GM18909 (cell line): ENCODE measurements around the gene MAP2K5.

Source experiments
- ATAC-seq: cut with Tn5 transposase; IDR thresholded peaks from one replicate; pipeline ENCODE4 v1.9.1; 2021; ENCODE audit warnings: mild to moderate bottlenecking; ENCODE audit not compliant: unreplicated experiment, poor library complexity

The MAP2K5 gene

GRCh38 chr15:67829647-67830504 lies 287.4 kb downstream of the MAP2K5 start:
- ATAC-seq: no peak

- ATAC-seq: no peak
Observed at GRCh38 chr15:67831363-67831762, 288.9 kb downstream of the MAP2K5 start.

GRCh38 chr15:67832031-67832551 lies 289.6 kb downstream of the MAP2K5 start:
- ATAC-seq: no peak

- ATAC-seq: no peak
Observed at GRCh38 chr15:67832897-67833709, 290.6 kb downstream of the MAP2K5 start.

GRCh38 chr15:67833710-67834511 lies 291.4 kb downstream of the MAP2K5 start:
- ATAC-seq: no peak

GRCh38 chr15:67834581-67835296 lies 292.2 kb downstream of the MAP2K5 start:
- ATAC-seq: no peak

GRCh38 chr15:67835297-67836133 lies 293.0 kb downstream of the MAP2K5 start:
- ATAC-seq: no peak

- ATAC-seq: no peak
Observed at GRCh38 chr15:67836134-67836455, 293.6 kb downstream of the MAP2K5 start.

- ATAC-seq: no peak
Observed at GRCh38 chr15:67836477-67836876, 294.0 kb downstream of the MAP2K5 start.

- no peak for ATAC-seq
Observed at GRCh38 chr15:67836955-67837354, 294.5 kb downstream of the MAP2K5 start.

GRCh38 chr15:67838789-67839332 lies 296.4 kb downstream of the MAP2K5 start:
- ATAC-seq: no peak

- peak; percentile 11 for ATAC-seq
Observed at GRCh38 chr15:67839499-67839928, 297.0 kb downstream of the MAP2K5 start.

GRCh38 chr15:67839929-67840748 lies 297.6 kb downstream of the MAP2K5 start, which contains the start of gene RNU6-1:
TSS of gene RNU6-1 (minus strand) at chr15:67840045.
- peak; percentile 89 for ATAC-seq

GRCh38 chr15:67840749-67841512 lies 298.4 kb downstream of the MAP2K5 start:
- ATAC-seq: no peak

- ATAC-seq: no peak
Observed at GRCh38 chr15:67841513-67841762, 298.9 kb downstream of the MAP2K5 start.

GRCh38 chr15:67843092-67843501 lies 300.6 kb downstream of the MAP2K5 start:
- ATAC-seq: no peak
